Measurements from ENCODE around the gene TTLL8. TPM values are rescaled to one million over a fixed set of nuclear protein-coding genes. Genes with fewer than 3 reads are reported as not detected.

TTLL8 gene
- polyA plus RNA-seq, 1 donor from 2014 or later, result not detected

DNA sequence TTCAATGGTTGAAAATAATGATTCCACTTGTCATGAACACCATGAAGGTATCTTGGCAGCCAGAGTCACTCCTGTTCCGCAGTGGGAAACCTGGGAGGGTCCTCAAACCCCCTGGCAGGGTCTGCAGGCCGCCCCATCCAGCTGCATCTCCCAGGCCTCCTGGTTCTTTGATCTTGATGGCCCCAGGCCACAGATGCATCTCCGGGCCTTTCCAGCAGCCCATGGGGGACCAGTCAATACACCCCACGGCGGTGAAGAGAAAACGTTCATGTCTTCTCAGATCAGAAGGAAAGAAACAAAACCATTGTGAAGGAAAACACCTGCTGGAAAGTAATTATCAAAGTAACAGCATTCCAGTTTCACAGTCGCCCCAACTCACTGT, 1.8 kb upstream of the TTLL8 start:
- no peaks in the 10 kb centered on the region for H3K9me3 ChIP-seq (ENCODE audit: low read length)
- no peaks in the 10 kb centered on the region for H3K36me3 ChIP-seq (ENCODE audit: insufficient read depth, low read length)
- H3K27me3 ChIP-seq (ENCODE audit: insufficient read depth, low read depth, low read length), result peaks cover 17% of the 10 kb centered on the region
- no peak overlapping the region for H3K27ac ChIP-seq (ENCODE audit: low read length)
- no peak overlapping the region for H3K9ac ChIP-seq (ENCODE audit: low read length)
- no peaks in the 10 kb centered on the region for H3K79me2 ChIP-seq (replicated peaks; ENCODE audit: insufficient read depth, low read length)
- H3K4me2 ChIP-seq (ENCODE audit: low read length), result no peak overlapping the region
- H3K4me3 ChIP-seq (ENCODE audit: low read length), result no peak overlapping the region
- no peak overlapping the region for H2AFZ ChIP-seq (ENCODE audit: low read depth, low read length)
- no peaks in the 10 kb centered on the region for H3K9me2 ChIP-seq (ENCODE audit: insufficient read depth, low read length)
- no peaks in the 10 kb centered on the region for H4K20me1 ChIP-seq (ENCODE audit: insufficient read depth)
- H3F3A ChIP-seq (ENCODE audit: insufficient read depth, low read length, poor library complexity, severe bottlenecking), result no peaks in the 10 kb centered on the region
- TF ChIP-seq POLR2AphosphoS5 (IDR thresholded peaks at IDR 0.05), result no peak
- no peak for TF ChIP-seq EZH2 (IDR thresholded peaks at IDR 0.05; ENCODE audit: borderline replicate concordance, insufficient read depth, low read length, poor library complexity, severe bottlenecking)
- no peak for TF ChIP-seq RAD21 (conservative IDR thresholded peaks at IDR 0.05)
- TF ChIP-seq EP300 (conservative IDR thresholded peaks at IDR 0.05; ENCODE audit: poor library complexity, severe bottlenecking), result no peak
- no peak for TF ChIP-seq TAF1 (IDR thresholded peaks at IDR 0.05; ENCODE audit: low read depth)
- no peak for TF ChIP-seq SMC3 (conservative IDR thresholded peaks at IDR 0.05; ENCODE audit: poor library complexity)
- TF ChIP-seq, protein P1, sequence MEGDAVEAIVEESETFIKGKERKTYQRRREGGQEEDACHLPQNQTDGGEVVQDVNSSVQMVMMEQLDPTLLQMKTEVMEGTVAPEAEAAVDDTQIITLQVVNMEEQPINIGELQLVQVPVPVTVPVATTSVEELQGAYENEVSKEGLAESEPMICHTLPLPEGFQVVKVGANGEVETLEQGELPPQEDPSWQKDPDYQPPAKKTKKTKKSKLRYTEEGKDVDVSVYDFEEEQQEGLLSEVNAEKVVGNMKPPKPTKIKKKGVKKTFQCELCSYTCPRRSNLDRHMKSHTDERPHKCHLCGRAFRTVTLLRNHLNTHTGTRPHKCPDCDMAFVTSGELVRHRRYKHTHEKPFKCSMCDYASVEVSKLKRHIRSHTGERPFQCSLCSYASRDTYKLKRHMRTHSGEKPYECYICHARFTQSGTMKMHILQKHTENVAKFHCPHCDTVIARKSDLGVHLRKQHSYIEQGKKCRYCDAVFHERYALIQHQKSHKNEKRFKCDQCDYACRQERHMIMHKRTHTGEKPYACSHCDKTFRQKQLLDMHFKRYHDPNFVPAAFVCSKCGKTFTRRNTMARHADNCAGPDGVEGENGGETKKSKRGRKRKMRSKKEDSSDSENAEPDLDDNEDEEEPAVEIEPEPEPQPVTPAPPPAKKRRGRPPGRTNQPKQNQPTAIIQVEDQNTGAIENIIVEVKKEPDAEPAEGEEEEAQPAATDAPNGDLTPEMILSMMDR (IDR thresholded peaks at IDR 0.05; ENCODE audit: poor library complexity, severe bottlenecking), result no peak
- TF ChIP-seq, protein P2, sequence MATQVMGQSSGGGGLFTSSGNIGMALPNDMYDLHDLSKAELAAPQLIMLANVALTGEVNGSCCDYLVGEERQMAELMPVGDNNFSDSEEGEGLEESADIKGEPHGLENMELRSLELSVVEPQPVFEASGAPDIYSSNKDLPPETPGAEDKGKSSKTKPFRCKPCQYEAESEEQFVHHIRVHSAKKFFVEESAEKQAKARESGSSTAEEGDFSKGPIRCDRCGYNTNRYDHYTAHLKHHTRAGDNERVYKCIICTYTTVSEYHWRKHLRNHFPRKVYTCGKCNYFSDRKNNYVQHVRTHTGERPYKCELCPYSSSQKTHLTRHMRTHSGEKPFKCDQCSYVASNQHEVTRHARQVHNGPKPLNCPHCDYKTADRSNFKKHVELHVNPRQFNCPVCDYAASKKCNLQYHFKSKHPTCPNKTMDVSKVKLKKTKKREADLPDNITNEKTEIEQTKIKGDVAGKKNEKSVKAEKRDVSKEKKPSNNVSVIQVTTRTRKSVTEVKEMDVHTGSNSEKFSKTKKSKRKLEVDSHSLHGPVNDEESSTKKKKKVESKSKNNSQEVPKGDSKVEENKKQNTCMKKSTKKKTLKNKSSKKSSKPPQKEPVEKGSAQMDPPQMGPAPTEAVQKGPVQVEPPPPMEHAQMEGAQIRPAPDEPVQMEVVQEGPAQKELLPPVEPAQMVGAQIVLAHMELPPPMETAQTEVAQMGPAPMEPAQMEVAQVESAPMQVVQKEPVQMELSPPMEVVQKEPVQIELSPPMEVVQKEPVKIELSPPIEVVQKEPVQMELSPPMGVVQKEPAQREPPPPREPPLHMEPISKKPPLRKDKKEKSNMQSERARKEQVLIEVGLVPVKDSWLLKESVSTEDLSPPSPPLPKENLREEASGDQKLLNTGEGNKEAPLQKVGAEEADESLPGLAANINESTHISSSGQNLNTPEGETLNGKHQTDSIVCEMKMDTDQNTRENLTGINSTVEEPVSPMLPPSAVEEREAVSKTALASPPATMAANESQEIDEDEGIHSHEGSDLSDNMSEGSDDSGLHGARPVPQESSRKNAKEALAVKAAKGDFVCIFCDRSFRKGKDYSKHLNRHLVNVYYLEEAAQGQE (IDR thresholded peaks at IDR 0.05; ENCODE audit: borderline replicate concordance), result no peak
- TF ChIP-seq MXI1 (conservative IDR thresholded peaks at IDR 0.05; ENCODE audit: poor library complexity, severe bottlenecking), result no peak

DNA sequence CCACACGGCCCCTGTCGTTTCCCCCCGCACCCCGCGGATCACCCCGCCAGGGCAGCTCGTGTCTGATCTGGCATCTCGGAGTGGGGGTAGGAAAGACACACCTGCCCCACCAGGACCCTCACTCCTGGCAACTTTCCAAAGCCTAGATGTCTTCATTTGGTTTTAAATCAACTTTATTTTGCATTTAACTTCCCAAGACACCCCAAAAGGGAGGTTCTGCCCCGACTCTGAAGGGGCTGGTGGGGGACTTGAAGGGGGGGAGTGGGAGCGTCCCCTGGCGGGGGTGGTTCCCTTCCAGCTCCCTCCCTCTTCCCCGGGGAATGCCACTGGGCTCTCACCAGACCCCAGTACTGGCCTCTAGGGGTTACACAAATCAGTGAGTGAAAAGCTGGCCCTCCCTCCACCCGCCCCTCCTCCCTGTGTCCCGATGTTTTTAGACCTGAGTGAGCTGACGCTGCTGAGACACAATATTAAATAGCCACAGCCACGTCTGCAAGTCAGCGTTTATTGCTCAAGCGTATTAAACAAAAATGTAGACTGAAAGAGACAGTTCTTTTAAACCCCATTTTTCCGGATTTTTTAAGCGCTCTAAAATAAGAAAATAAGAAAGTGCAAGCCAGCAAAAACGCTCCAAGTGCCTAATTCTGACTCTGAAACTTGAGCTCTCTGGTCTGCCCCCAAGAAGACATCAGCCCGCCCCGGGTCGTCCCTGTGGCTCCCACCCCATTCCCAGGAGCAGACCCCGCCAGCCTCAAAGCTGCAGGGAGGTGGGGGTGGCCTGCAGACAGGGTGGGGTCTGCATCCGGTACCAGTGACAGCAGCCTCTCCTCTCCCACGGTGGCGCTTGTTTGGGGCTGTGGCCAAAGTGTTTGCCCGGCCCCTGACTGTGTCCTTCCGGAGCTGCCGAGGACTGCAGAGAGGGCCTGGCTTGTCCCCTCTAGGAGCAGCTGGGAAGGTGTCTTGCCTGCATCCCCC, 1.1 kb upstream of the TTLL8 start:
- H3K27ac ChIP-seq (ENCODE audit: low read length), result no peak overlapping the region
- H3K79me2 ChIP-seq (replicated peaks; ENCODE audit: insufficient read depth, low read length), result no peaks in the 10 kb centered on the region
- H3F3A ChIP-seq (ENCODE audit: insufficient read depth, low read length, poor library complexity, severe bottlenecking), result no peaks in the 10 kb centered on the region
- H4K20me1 ChIP-seq (ENCODE audit: insufficient read depth), result no peaks in the 10 kb centered on the region
- H3K9me2 ChIP-seq (ENCODE audit: insufficient read depth, low read length), result no peaks in the 10 kb centered on the region
- H3K27me3 ChIP-seq (ENCODE audit: insufficient read depth, low read depth, low read length), result peaks cover 17% of the 10 kb centered on the region
- TF ChIP-seq MXI1 (conservative IDR thresholded peaks at IDR 0.05; ENCODE audit: poor library complexity, severe bottlenecking) (no peak), POLR2AphosphoS5 (IDR thresholded peaks at IDR 0.05) (no peak), EP300 (conservative IDR thresholded peaks at IDR 0.05; ENCODE audit: poor library complexity, severe bottlenecking) (no peak), EZH2 (IDR thresholded peaks at IDR 0.05; ENCODE audit: borderline replicate concordance, insufficient read depth, low read length, poor library complexity, severe bottlenecking) (no peak), TAF1 (IDR thresholded peaks at IDR 0.05; ENCODE audit: low read depth) (no peak), SMC3 (conservative IDR thresholded peaks at IDR 0.05; ENCODE audit: poor library complexity) (no peak), RAD21 (conservative IDR thresholded peaks at IDR 0.05) (no peak)
- TF ChIP-seq, protein P2 (IDR thresholded peaks at IDR 0.05; ENCODE audit: borderline replicate concordance), result no peak
- TF ChIP-seq, protein P1 (IDR thresholded peaks at IDR 0.05; ENCODE audit: poor library complexity, severe bottlenecking), result no peak
- H3K9me3 ChIP-seq (ENCODE audit: low read length), result no peaks in the 10 kb centered on the region
- H3K36me3 ChIP-seq (ENCODE audit: insufficient read depth, low read length), result no peaks in the 10 kb centered on the region
- no peak overlapping the region for H3K9ac ChIP-seq (ENCODE audit: low read length)
- H3K4me3 ChIP-seq (ENCODE audit: low read length), result no peak overlapping the region
- no peak overlapping the region for H2AFZ ChIP-seq (ENCODE audit: low read depth, low read length)
- no peak overlapping the region for H3K4me2 ChIP-seq (ENCODE audit: low read length)
